ENCODE results near the gene RAB20. TPM values are rescaled to one million over a fixed set of nuclear protein-coding genes. Genes with fewer than 3 reads are reported as not detected.
"Not testable (repeated sequence)": the region's sequence is repeated elsewhere in the genome, so short reads cannot be mapped to it uniquely, and the experiment has no call there.

Gene RAB20
- total RNA-seq, 2 experiments from 2014 or later: 10.7 to 10.9 TPM

DNA sequence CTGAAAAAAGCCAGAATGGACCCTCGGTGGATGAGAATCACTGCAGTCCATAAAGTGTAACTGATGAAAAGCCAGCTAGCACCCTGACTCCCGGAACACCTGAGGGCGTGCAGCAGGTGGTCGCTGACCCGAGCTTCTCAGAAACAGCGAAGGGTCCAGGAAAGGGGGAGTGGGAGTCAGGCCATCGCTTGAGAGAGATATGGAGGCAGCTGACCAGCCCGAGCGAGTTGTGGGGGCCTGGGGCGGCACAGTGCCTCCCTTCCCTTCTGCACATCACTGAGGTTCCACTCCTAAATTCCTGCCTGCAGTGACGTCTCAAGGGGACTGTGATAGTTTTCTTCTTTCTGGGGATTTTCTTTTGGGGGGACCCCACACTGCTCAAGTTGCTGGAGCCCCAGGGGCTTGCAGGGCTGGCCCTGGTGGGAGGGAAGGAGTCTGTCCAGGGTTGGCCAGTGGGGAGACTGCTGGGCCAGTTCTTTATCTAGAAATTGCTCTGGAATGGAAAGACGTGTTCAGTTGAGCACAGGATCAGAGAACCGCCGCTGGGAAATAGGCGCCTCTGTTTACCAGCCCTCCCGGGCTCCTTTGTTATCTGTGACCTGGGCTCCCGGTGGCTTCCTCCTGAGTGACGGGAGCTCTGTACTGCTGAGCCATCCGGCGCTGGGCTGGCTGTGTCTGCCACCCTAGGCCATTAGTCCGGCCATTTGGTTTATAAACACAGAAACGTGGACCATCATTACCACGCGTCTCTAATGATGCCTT is 71.3 kb downstream of the RAB20 start:
- no peak overlapping the region for H3K27ac Mint-ChIP-seq
- DNase-seq: no peak
- H3K36me3 Mint-ChIP-seq: no peaks in the 10 kb centered on the region
- no peak overlapping the region for H3K4me3 Mint-ChIP-seq
- no peaks in the 10 kb centered on the region for H3K4me1 Mint-ChIP-seq
- H3K27me3 Mint-ChIP-seq: no peaks in the 10 kb centered on the region
- no peaks in the 10 kb centered on the region for H3K9me3 Mint-ChIP-seq

DNA sequence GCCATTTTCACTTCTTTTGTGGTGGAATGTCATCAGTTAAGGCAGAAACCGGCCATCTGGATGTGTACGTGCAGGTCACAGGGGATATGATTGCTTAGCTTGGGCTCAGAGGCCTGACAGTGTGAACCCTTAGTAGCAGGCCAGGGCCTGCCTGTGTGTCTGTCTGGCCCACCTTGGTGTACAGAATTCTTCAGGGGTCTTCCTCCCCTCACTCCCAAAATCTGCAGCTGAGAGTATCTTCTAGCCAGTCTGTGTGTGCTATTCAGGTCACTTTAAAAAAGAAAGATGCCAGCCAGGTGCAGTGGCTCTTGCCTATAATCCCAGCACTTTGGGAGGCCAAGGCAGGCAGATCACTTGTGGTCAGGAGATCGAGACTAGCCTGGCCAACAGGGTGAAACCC is 74.6 kb downstream of the RAB20 start:
- not testable (repeated sequence) for H3K27ac Mint-ChIP-seq, DNase-seq, H3K4me1 Mint-ChIP-seq, H3K9me3 Mint-ChIP-seq, H3K27me3 Mint-ChIP-seq, H3K36me3 Mint-ChIP-seq, H3K4me3 Mint-ChIP-seq

DNA sequence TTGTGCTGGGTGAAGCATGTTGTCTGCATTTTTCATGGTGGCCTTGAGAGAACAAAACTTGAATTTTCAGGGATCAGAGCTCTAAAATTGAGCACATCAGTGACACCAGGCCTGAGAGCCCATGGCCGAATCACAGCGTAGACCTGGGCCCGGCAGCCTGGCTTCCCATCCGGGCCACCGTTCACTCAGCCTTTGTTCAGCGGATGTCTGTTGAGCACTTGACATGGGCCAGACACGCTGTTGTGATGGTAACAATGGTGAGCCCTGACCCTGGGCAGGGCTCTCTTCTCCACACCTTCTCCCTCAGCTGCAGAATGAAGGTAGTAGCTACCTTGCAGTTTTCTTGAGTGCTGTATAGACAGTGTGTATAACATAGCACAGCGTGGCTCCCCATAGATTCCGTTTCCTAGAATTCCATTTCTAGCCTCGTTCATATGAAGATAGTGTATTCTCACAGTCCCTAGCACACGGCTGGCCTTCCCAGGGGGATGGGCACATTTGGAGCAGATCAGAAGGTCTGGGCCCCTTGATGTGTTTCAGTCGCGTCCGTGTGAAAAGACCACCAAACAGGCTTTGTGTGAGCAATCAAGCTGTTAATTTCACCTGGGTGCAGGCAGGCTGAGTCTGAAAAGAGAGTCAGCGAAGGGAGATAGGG is 75.3 kb downstream of the RAB20 start:
- no peak overlapping the region for H3K27ac Mint-ChIP-seq
- no peaks in the 10 kb centered on the region for H3K9me3 Mint-ChIP-seq
- no peak overlapping the region for H3K4me3 Mint-ChIP-seq
- H3K36me3 Mint-ChIP-seq: no peaks in the 10 kb centered on the region
- DNase-seq: no peak
- H3K4me1 Mint-ChIP-seq: no peaks in the 10 kb centered on the region
- H3K27me3 Mint-ChIP-seq: no peaks in the 10 kb centered on the region

DNA sequence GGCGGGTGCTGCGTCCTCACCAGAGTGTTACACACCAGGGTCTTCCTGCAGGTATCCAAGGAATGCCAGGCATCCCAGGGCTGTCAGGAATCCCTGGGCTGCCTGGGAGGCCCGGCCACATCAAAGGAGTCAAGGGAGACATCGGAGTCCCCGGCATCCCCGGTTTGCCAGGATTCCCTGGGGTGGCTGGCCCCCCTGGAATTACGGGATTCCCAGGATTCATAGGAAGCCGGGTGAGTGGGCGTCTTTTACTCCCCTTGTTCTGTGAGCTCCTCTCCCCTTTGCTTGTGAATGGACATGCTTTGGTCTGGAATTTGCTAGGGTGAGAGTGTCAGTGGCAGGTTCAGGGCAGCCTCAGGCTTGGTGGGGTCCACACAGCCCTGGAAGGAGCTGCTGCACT is 75.9 kb downstream of the RAB20 start:
- H3K27me3 Mint-ChIP-seq: no peaks in the 10 kb centered on the region
- no peaks in the 10 kb centered on the region for H3K4me1 Mint-ChIP-seq
- no peaks in the 10 kb centered on the region for H3K36me3 Mint-ChIP-seq
- no peaks in the 10 kb centered on the region for H3K9me3 Mint-ChIP-seq
- no peak overlapping the region for H3K27ac Mint-ChIP-seq
- DNase-seq: no peak
- H3K4me3 Mint-ChIP-seq: no peak overlapping the region

DNA sequence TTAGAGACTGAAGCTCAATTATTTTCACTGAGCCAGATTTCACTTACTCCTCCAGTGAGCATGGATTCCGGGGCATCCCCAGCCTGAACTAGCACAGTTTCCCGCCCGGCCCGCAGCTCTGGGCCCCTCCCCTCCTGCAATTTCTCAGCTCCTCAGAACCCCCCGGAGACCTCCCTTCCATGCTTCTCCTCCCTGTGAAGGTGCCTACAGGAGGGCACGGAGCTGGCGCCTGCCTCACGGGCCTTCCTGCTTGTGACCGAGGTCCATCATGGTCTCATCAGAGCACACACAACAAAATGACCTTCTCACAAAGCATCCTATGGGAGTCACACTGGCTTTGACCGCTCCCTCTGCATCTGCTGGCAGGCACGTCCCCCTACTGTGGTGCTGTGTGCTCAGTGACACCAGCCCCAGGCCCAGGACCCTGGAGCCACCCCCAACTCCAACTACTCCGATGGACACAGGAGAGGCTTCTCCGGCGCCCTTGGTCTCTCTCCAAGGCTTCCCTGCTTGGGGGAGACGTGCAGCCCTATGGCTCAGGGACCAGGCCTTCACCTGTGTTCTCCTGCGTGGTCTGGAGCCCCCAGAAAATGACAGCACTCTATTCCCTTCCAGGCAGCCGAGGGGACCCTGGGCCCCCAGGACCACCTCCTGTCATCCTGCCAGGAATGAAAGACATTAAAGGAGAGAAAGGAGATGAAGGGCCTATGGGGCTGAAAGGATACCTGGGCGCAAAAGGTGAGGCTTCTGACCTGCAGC is 77.1 kb downstream of the RAB20 start:
- H3K9me3 Mint-ChIP-seq: no peaks in the 10 kb centered on the region
- no peak for DNase-seq
- no peak overlapping the region for H3K27ac Mint-ChIP-seq
- no peaks in the 10 kb centered on the region for H3K36me3 Mint-ChIP-seq
- no peaks in the 10 kb centered on the region for H3K27me3 Mint-ChIP-seq
- H3K4me1 Mint-ChIP-seq: no peaks in the 10 kb centered on the region
- no peak overlapping the region for H3K4me3 Mint-ChIP-seq

DNA sequence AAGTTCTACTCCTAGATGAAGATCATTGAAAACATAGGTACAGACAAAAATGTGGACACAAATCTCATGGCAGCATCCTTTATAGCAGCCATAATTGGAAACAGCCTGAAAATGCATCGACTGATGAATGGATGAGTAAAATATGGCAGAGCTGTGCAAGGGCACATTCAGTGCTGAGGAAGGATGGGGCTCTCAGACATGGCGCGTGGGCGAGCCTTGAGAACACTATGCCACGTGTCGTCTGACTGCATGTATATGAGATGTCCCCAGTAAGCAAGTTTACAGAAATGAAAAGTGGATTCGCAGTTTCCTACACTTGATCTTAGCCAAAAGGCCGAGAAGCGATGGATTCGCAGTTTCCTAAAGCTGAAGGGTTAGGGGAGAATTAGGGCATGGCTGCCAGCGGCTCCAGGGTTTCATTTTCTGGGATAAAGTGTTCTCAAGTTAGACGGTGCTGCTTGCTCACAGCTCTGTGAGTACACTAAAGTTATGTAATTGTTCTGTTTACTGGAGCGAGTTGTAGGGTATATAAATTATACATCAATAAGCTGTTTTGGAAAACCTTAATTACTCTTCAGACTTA is 78.0 kb downstream of the RAB20 start:
- Mint-ChIP-seq H3K36me3 (no peaks in the 10 kb centered on the region), H3K4me1 (no peaks in the 10 kb centered on the region), H3K9me3 (no peaks in the 10 kb centered on the region), H3K4me3 (no peak overlapping the region), H3K27me3 (no peaks in the 10 kb centered on the region), H3K27ac (no peak overlapping the region)
- DNase-seq: no peak

DNA sequence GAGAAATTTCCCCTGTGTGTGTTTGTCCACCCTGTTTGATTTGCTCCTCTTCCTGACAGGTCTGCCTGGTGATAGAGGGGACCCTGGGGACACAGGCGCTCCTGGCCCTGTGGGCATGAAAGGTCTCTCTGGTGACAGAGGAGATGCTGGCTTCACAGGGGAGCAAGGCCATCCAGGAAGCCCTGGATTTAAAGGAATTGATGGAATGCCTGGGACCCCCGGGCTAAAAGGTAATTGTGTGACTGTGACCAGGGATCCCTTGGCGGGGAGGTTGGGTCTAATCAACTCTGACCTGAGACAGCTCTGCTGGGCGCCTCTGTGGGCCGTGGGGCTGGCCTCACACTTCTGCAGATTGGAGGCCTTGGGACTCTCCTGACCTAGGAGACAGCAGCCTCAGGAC is 81.4 kb downstream of the RAB20 start:
- H3K9me3 Mint-ChIP-seq: no peaks in the 10 kb centered on the region
- peaks cover 4% of the 10 kb centered on the region for H3K27me3 Mint-ChIP-seq
- H3K27ac Mint-ChIP-seq: no peak overlapping the region
- H3K36me3 Mint-ChIP-seq: no peaks in the 10 kb centered on the region
- DNase-seq: no peak
- no peaks in the 10 kb centered on the region for H3K4me1 Mint-ChIP-seq
- H3K4me3 Mint-ChIP-seq: no peak overlapping the region

DNA sequence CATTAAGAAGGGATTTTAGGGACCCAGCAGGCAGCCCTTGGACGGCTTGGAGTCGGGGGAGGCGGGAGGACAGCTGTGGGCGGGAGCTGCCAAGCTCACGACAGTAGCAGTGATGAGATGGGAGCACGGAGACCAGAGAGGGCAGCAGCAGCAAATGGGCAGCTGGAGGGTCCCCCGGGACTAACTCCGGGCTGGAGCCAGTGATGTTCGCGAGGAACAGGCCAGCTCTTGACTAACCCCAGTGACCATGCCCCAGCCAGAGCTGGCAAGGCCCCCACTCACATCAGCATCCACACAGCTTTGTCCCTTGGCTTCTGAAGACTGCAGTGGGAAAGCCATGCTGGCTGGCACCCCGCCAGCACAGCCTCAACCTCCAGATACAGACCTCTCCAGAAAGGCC is 81.9 kb downstream of the RAB20 start:
- Mint-ChIP-seq H3K27me3 (peaks cover 4% of the 10 kb centered on the region), H3K36me3 (no peaks in the 10 kb centered on the region), H3K9me3 (no peaks in the 10 kb centered on the region), H3K4me1 (no peaks in the 10 kb centered on the region), H3K27ac (no peak overlapping the region), H3K4me3 (no peak overlapping the region)
- no peak for DNase-seq

DNA sequence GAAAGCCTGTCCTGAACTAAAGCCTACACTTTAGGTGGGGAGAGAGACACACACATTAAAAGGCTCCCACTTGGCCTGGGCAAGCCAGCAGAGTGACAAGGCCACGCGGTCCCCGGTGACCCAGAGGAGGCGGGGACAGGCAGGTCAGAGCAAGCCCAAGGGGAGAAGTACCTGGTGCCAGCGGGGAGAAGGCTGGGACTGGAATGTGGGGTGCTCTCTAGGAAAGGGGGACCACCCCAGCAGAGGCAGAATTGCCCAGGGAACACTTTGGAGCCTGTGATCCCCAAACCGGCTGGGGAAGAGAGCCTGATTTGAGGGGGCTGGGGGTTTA is 82.3 kb downstream of the RAB20 start:
- H3K4me3 Mint-ChIP-seq: no peak overlapping the region
- no peak overlapping the region for H3K27ac Mint-ChIP-seq
- H3K4me1 Mint-ChIP-seq: no peaks in the 10 kb centered on the region
- DNase-seq: no peak
- H3K9me3 Mint-ChIP-seq: no peaks in the 10 kb centered on the region
- H3K27me3 Mint-ChIP-seq: peaks cover 4% of the 10 kb centered on the region
- no peaks in the 10 kb centered on the region for H3K36me3 Mint-ChIP-seq

DNA sequence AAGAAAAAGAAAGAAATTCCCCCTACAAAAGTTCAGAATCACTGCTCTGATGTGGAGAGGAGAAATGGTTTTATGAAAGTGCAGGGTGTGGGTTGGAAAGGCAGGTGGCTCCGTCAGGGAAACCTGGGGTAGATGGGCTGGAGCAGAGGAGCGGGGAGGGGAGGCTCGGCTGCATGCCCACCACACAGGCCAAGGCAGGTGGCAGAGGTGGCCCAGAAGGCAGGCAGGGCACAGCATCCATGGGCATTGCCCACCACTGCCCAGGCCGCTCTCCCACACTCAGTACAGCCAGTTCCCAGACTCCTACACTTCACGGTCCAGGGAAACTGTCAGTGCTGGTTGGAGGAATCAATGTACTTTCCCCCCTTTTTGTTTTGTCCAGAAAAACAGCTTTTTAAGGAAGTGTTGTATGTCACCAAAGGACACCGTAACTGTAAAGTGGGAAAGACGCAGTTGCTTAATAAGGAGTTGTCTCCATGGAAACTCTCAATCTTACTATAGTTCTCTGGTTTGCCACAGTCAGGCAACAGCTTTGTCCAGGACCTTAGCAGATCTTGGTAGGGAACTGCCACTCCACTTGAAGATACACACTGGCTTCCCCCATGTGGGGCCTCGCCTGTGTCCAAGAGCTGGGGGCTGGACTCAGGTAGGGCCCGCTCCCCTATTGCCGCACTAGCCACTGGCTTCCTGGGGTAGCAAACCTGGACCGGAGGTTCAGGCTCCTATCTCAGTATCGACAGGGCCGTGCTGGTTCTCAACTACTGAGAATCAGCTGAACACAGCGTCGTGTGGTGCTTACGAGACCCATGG is 82.9 kb downstream of the RAB20 start:
- Mint-ChIP-seq H3K27ac (no peak overlapping the region), H3K36me3 (no peaks in the 10 kb centered on the region), H3K4me3 (no peak overlapping the region), H3K27me3 (peaks cover 4% of the 10 kb centered on the region), H3K9me3 (no peaks in the 10 kb centered on the region), H3K4me1 (no peaks in the 10 kb centered on the region)
- no peak for DNase-seq

DNA sequence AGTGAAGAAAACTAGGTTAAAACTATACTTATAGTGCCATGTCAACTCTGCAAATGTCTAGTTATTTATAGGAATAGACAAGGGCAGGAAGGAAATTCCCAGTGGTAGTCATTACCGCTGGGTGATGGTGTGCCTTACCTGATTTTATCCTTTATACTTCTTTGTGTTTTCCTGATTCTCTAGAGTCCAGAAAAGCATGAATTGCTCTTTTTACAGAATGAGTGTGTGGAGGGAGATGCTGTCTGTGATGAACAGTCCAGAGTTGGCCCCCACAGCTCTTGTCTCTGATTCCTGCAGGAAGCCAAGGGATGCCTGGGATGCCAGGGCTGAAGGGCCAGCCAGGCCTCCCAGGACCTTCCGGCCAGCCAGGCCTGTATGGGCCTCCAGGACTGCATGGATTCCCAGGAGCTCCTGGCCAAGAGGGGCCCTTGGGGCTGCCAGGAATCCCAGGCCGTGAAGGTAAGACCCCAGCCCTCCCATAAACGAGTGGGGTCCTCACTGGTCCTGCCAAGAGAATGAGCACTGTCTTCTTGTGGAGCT is 83.7 kb downstream of the RAB20 start:
- no peak for DNase-seq
- Mint-ChIP-seq H3K27me3 (peaks cover 4% of the 10 kb centered on the region), H3K27ac (no peak overlapping the region), H3K4me1 (no peaks in the 10 kb centered on the region), H3K4me3 (no peak overlapping the region), H3K36me3 (no peaks in the 10 kb centered on the region), H3K9me3 (no peaks in the 10 kb centered on the region)

DNA sequence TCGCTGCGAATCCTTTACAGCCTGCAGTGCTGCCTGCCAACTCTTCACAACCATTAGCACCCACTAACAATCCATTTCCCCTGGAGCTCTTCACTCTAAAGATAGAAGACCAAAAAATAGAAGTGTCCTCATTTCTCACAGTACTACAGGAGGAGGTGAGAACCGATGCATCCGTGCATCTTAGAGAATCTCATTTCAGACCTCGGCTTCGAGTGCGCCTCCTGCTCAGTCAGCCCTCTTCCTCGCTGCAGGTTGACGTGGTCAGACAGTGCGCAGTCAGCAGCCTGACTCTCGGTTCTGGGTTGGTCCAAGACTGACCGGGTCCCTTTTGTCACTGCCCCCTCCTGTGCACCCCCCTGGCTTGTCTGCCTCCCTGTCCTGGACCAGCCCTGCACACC is 85.3 kb downstream of the RAB20 start:
- no peaks in the 10 kb centered on the region for H3K36me3 Mint-ChIP-seq
- H3K27me3 Mint-ChIP-seq: peaks cover 7% of the 10 kb centered on the region
- no peaks in the 10 kb centered on the region for H3K9me3 Mint-ChIP-seq
- DNase-seq: no peak
- H3K27ac Mint-ChIP-seq: no peak overlapping the region
- H3K4me1 Mint-ChIP-seq: peaks cover 3% of the 10 kb centered on the region
- no peak overlapping the region for H3K4me3 Mint-ChIP-seq

DNA sequence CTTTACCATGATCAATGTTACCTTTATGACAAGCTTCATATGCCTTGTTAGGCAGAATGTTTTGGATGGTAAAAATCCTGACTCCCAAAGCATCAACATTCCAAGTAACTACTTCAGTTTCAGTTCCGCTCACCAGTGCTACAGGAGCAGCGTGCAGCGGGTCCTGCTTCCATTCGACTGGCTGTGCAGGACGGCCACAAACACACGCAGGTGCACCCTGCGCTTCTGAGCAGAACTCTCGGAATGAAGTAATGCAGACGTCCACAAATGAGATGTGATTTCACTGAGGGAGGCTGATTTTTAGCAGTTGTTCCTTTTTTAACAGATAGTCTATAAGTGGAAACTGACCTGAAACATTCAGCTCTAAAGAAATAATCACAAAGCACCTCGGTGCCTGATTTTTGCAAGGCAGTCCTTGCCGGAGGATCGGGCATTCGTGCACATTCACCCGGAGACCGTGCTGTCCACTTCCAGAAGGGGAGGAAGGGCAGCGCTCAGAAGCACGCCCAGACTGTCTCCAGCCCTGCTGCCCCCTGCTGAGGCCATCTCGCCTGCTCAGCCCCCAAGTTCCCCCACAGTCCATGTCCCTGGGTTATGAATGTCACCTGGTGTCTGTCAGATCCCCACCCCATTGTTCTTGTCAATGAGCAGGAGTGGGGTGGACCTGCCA is 85.8 kb downstream of the RAB20 start:
- Mint-ChIP-seq H3K27ac (no peak overlapping the region), H3K9me3 (no peaks in the 10 kb centered on the region), H3K4me1 (peaks cover 3% of the 10 kb centered on the region), H3K27me3 (peaks cover 13% of the 10 kb centered on the region), H3K36me3 (no peaks in the 10 kb centered on the region), H3K4me3 (no peak overlapping the region)
- DNase-seq: no peak

DNA sequence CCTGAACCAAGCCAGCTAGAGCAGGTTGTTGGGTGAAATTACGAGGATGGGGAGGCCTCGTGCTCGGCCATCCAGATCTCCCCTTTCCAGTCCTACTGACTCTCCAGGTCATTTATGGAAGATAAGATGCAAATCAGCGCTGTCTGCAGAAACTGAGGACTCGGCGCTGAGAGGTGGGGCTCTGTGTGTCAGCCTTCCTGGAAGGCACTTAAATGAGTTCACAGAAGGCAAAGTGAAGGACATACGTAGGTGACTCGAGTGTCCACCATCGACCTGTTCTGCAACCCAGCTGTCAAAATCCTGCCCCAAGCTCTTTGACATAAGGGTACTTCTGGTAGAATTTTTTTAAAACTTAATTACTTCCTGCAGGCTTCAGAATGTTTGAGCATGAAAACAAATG is 86.4 kb downstream of the RAB20 start:
- Mint-ChIP-seq H3K36me3 (no peaks in the 10 kb centered on the region), H3K9me3 (no peaks in the 10 kb centered on the region), H3K27ac (no peak overlapping the region), H3K4me3 (no peak overlapping the region), H3K27me3 (peaks cover 18% of the 10 kb centered on the region), H3K4me1 (peaks cover 3% of the 10 kb centered on the region)
- no peak for DNase-seq

Measured in activated naive CD8-positive, alpha-beta T cell treated with anti-CD3 and anti-CD28 coated beads for 36 hours (primary cell).